GM12878 (cell line): Measurements from ENCODE around the gene HMGXB3. TPM values are rescaled to one million over a fixed set of nuclear protein-coding genes. Genes with fewer than 3 reads are reported as not detected.

Experiments used
- ATAC-seq: fragments of 200-7000 bp; cut with Tn5 transposase; 3 replicates; pipeline ENCODE4 v1.9.1; 2020; ENCODE audit warnings: mild to moderate bottlenecking, moderate library complexity
- BruUV-seq: library from RNA; stranded (reverse); fragments of 400-500 nt; replicated peaks from 2 replicates; lab custom pipeline; 2021; lab: Mats Ljungman, UMichigan
- CTCF ChIA-PET: fragments of 300-600 bp; sonication (Branson Sonifier 250); formaldehyde crosslinking; extraction: SDS; loops from one replicate; lab custom pipeline; 2021; ENCODE audit warnings: inconsistent platforms; lab: Yijun Ruan, JAX
- POLR2A ChIA-PET: fragments of 350-600 bp; formaldehyde crosslinking; extraction: SDS; loops from one replicate; lab custom pipeline; 2021; ENCODE audit warnings: inconsistent platforms; lab: Charles Lee
- RAD21 ChIA-PET: fragments of 300-600 bp; sonication (Branson Sonifier 250); formaldehyde crosslinking; loops from one replicate; lab custom pipeline; 2023; ENCODE audit warnings: antibody characterized with exemption; ENCODE audit not compliant: unreplicated experiment; lab: Charles Lee
- SMC1A ChIA-PET: fragments of 300-600 bp; sonication (Branson Sonifier 250); formaldehyde crosslinking; loops from one replicate; lab custom pipeline; 2023; ENCODE audit not compliant: unreplicated experiment, uncharacterized antibody; lab: Charles Lee
- DNase-seq: peaks from one replicate; pipeline ENCODE4 v3.0.0-alpha.2; 2011; ENCODE audit warnings: low read depth, low spot score
- FAIRE-seq: peaks from 3 replicates; lab custom pipeline; 2011; peaks lifted over from hg19 to GRCh38; lab: Jason Lieb, UNC
- H2AFZ ChIP-seq: 2 replicates; pipeline ENCODE4 v1.6.0; 2011; ENCODE audit warnings: low read depth, low read length, control low read depth; ENCODE audit not compliant: control insufficient read depth
- H3K27ac ChIP-seq: 2 replicates; pipeline ENCODE4 v1.5.1; 2011; ENCODE audit warnings: control low read depth; ENCODE audit not compliant: control insufficient read depth, insufficient read depth
- H3K27me3 ChIP-seq, 2 experiments: replicated peaks in 1 of 2; 2 replicates each; pipeline versions ENCODE4 v1.6.0 to v1.6.1; 2011; ENCODE audit warnings: low read length in 1 of 2; ENCODE audit not compliant: control insufficient read depth in 2 of 2, insufficient read depth in 2 of 2
- H3K36me3 ChIP-seq, 2 experiments: 2 replicates each; pipeline ENCODE4 v1.5.1; 2011; ENCODE audit warnings: low read length in 1 of 2; ENCODE audit not compliant: control insufficient read depth in 2 of 2, insufficient read depth in 2 of 2
- H3K4me1 ChIP-seq: 2 replicates; pipeline ENCODE4 v1.6.1; 2011; ENCODE audit warnings: mild to moderate bottlenecking, low read length, moderate library complexity, mixed read lengths; ENCODE audit not compliant: control insufficient read depth, insufficient read depth
- H3K4me2 ChIP-seq: 2 replicates; pipeline ENCODE4 v1.6.0; 2011; ENCODE audit warnings: control low read depth; ENCODE audit not compliant: control insufficient read depth, insufficient read depth
- H3K4me3 ChIP-seq: fragments of 200-600 bp; sonication (generic); 2 replicates; pipeline ENCODE4 v1.5.1; 2016
- H3K79me2 ChIP-seq: 2 replicates; pipeline ENCODE4 v1.6.0; 2011; ENCODE audit warnings: low read length; ENCODE audit not compliant: control insufficient read depth, insufficient read depth
- H3K9ac ChIP-seq: 2 replicates; pipeline ENCODE4 v1.8.0; 2011; ENCODE audit warnings: low read length, control low read depth, mixed read lengths; ENCODE audit not compliant: control insufficient read depth, insufficient read depth
- H3K9me3 ChIP-seq: replicated peaks from 3 replicates; pipeline ENCODE4 v1.5.1; 2011; ENCODE audit warnings: mild to moderate bottlenecking, low read length; ENCODE audit not compliant: control insufficient read depth, insufficient read depth
- H4K20me1 ChIP-seq: 2 replicates; pipeline ENCODE4 v1.6.0; 2011; ENCODE audit not compliant: control insufficient read depth, insufficient read depth
- CHD2 ChIP-seq: IDR thresholded peaks from 2 replicates; pipeline ENCODE4 v1.6.1; 2011; ENCODE audit warnings: low read depth, low read length, improper control_type of control experiment, borderline replicate concordance
- FOXK2 ChIP-seq: fragments of 450-650 bp; IDR thresholded peaks from 2 replicates; pipeline ENCODE4 v1.6.1; 2017; ENCODE audit warnings: mild to moderate bottlenecking, moderate library complexity
- GATAD2B ChIP-seq: fragments of 450-650 bp; conservative IDR thresholded peaks from 2 replicates; pipeline ENCODE4 v1.6.1; 2017; ENCODE audit warnings: low read depth, mild to moderate bottlenecking, moderate library complexity
- KAT2A ChIP-seq: conservative IDR thresholded peaks from 2 replicates; pipeline ENCODE4 v1.6.1; 2011; ENCODE audit warnings: low read depth, low read length; ENCODE audit not compliant: control insufficient read depth
- MLLT1 ChIP-seq: fragments of 450-650 bp; IDR thresholded peaks from 2 replicates; pipeline ENCODE4 v1.6.1; 2016; ENCODE audit warnings: mild to moderate bottlenecking
- NFYB ChIP-seq: IDR thresholded peaks from 2 replicates; pipeline ENCODE4 v1.6.1; 2011; ENCODE audit warnings: low read depth, mild to moderate bottlenecking, low read length, improper control_type of control experiment, moderate library complexity; ENCODE audit not compliant: insufficient read depth
- RCOR1 ChIP-seq: conservative IDR thresholded peaks from 2 replicates; pipeline ENCODE4 v1.6.1; 2012; ENCODE audit warnings: low read depth, low read length, improper control_type of control experiment
- SIN3A ChIP-seq: IDR thresholded peaks from 2 replicates; pipeline ENCODE4 v1.6.1; 2012; ENCODE audit warnings: low read depth, low read length, improper control_type of control experiment
- SMAD5 ChIP-seq: IDR thresholded peaks from 2 replicates; pipeline ENCODE4 v1.6.1; 2016; ENCODE audit warnings: antibody characterized with exemption, low read depth
- SUZ12 ChIP-seq: fragments of 200-600 bp; sonication (generic); IDR thresholded peaks from one replicate; pipeline ENCODE4 v1.6.1; 2018; ENCODE audit warnings: antibody characterized with exemption, mild to moderate bottlenecking; ENCODE audit not compliant: unreplicated experiment
- ZNF592 ChIP-seq: fragments of 450-650 bp; IDR thresholded peaks from 2 replicates; pipeline ENCODE4 v1.6.1; 2017; ENCODE audit warnings: mild to moderate bottlenecking, moderate library complexity
- WGBS: methylation state at CpG from one replicate; pipeline ENCODE4 v1.1.6; 2016; ENCODE audit warnings: low lambda C conversion rate; ENCODE audit not compliant: insufficient replicate concordance, insufficient coverage; ENCODE audit errors: missing lambda C conversion rate; 5-methylcytosine and 5-hydroxymethylcytosine counted together
- in situ Hi-C: fragments of 300-500 bp; cut with MboI; formaldehyde crosslinking; loops from 9 replicates; pipeline ENCODE4 v1.14.3; 2018; ENCODE audit warnings: mixed read lengths
- intact Hi-C: fragments of 100-400 bp; cut with micrococcal nuclease; formaldehyde crosslinking; loops from one replicate; pipeline ENCODE4 v1.14.2; 2022; ENCODE audit not compliant: unreplicated experiment
- polyA plus RNA-seq, 11 experiments: library from polyadenylated mRNA; depleted of rRNA in 4 of 11; unstranded in 6 of 11; stranded (reverse) in 5 of 11; fragments of >200 nt; fragmentation: Nextera tagmentation in 4 of 11; fragmentation: Illumina TruSeq in 1 of 11; extraction: Ambion mirVana in 4 of 11; extraction: Trizol in 1 of 11; gene quantifications; 1 replicate in 1 of 11; 2 replicates in 10 of 11; pipeline versions ENCODE4 v1.2.1 to v1.2.3, GENCODE V29; 2011 to 2016; ENCODE audit warnings: inconsistent platforms in 2 of 11, missing spikeins in 2 of 11, low read depth in 1 of 11
- total RNA-seq, 4 experiments: library from RNA; depleted of rRNA in 3 of 4; stranded (reverse); fragments of >200 nt in 3 of 4; fragmentation: Illumina TruSeq in 1 of 4; extraction: Trizol in 1 of 4; gene quantifications; 2 replicates each; pipeline versions ENCODE4 v1.2.1 to v1.2.3, GENCODE V29; 2013 to 2021

HMGXB3 gene
- total and polyA plus RNA-seq, 10 of the 15 experiments (the other 5 are each of a cell fraction or from before 2014, with no cell fraction given): 1.00 to 42.2 (median 28.1) TPM

GRCh38 chr5:150057511-150057910, 57.0 kb downstream of the HMGXB3 start (continued):
- TF ChIP-seq ZNF592: no peak
- no peak for TF ChIP-seq NFYB
- TF ChIP-seq, all 136 proteins: peak for 0

- in situ Hi-C loops: no loop called here
- H3K9ac ChIP-seq: no peak overlapping the region
- intact Hi-C loops: no loop called here
- H2AFZ ChIP-seq: no peak overlapping the region
- no peak overlapping the region for H3K27ac ChIP-seq
- H3K9me3 ChIP-seq: no peaks in the 10 kb centered on the region
- BruUV-seq: no TSS peak
- no peak overlapping the region for H3K4me2 ChIP-seq
- H3K27me3 ChIP-seq: no peaks in the 10 kb centered on the region
- FAIRE-seq: no peak
- ChIA-PET POLR2A (no interaction called here), CTCF (no interaction called here), SMC1A (no interaction called here)
- no peak for ATAC-seq
- H3K4me1 ChIP-seq: peaks cover 5% of the 10 kb centered on the region; the same call in 1 of the 2 replicates
- no peak overlapping the region for H3K4me3 ChIP-seq
- TF ChIP-seq KAT2A: no peak
- no peak for TF ChIP-seq RCOR1
- TF ChIP-seq SMAD5: no peak
- TF ChIP-seq CHD2: no peak
- no peak for TF ChIP-seq MLLT1
- no peak for TF ChIP-seq SIN3A
- no peak for TF ChIP-seq GATAD2B
- no peak for TF ChIP-seq FOXK2
- no peak for TF ChIP-seq SUZ12
- TF ChIP-seq, all 136 proteins: peak for 0
- DNase-seq: no peak
- peaks cover 4 to 16% of the 10 kb centered on the region in 2 experiments; a peak in 3 of 4 replicates for H3K36me3 ChIP-seq
- H4K20me1 ChIP-seq: no peaks in the 10 kb centered on the region
- no peaks in the 10 kb centered on the region for H3K79me2 ChIP-seq
- RAD21 ChIA-PET: no interaction called here
- WGBS: 99% methylated on average over 5 of the region's 5 CpGs
Measured at GRCh38 chr5:150057996-150058395, 57.5 kb downstream of the HMGXB3 start.
